Lower lobe of right lung (tissue), 2 donors: ENCODE results near the gene CATSPER3. TPM values are rescaled to one million over a fixed set of nuclear protein-coding genes. Genes with fewer than 3 reads are reported as not detected.

Source experiments
- ATAC-seq, 2 donors: fragments of 200-7000 bp; cut with Tn5 transposase; one replicate each; pipeline ENCODE4 v1.9.1; 2020 to 2022; ENCODE audit warnings: mild to moderate bottlenecking in 2 of 2, moderate library complexity in 2 of 2
- DNase-seq: peaks from one replicate; pipeline ENCODE4 v3.0.0-alpha.2; 2020
- H3K27ac ChIP-seq: fragments of 200-600 bp; one replicate; pipeline ENCODE4 v1.8.0; 2022
- H3K27me3 ChIP-seq: fragments of 200-600 bp; one replicate; pipeline ENCODE4 v1.8.0; 2022; ENCODE audit warnings: low read depth
- H3K36me3 ChIP-seq: fragments of 200-600 bp; one replicate; pipeline ENCODE4 v1.8.0; 2022; ENCODE audit warnings: mild to moderate bottlenecking
- H3K4me1 ChIP-seq: fragments of 200-600 bp; one replicate; pipeline ENCODE4 v1.8.0; 2022
- H3K4me3 ChIP-seq: fragments of 200-600 bp; one replicate; pipeline ENCODE4 v1.8.0; 2022; ENCODE audit warnings: mild to moderate bottlenecking
- H3K9me3 ChIP-seq: fragments of 200-600 bp; one replicate; pipeline ENCODE4 v1.8.0; 2022
- intact Hi-C: fragments of 100-400 bp; cut with DNase I; formaldehyde crosslinking; loops from one replicate; pipeline ENCODE4 v1.11.0; 2022
- total RNA-seq: library from RNA; stranded (reverse); fragmentation: NEBNext Ultra II Directional; extraction: Animal tissue kit (Norgen Biotek cat#: 25700); gene quantifications from one replicate; pipeline ENCODE4 v1.2.1, GENCODE V29; 2021
- TF ChIP-seq, protein P1 (sequence below): fragments of 200-600 bp; IDR thresholded peaks from one replicate; pipeline ENCODE4 v1.8.0; 2022; ENCODE audit warnings: antibody characterized with exemption, mild to moderate bottlenecking
- donor health status: DM: no; HTN: yes; CAD: no; lungs with severe emphysema.

Gene CATSPER3
- total RNA-seq, 1 donor from 2014 or later = 0.68 TPM

DNA sequence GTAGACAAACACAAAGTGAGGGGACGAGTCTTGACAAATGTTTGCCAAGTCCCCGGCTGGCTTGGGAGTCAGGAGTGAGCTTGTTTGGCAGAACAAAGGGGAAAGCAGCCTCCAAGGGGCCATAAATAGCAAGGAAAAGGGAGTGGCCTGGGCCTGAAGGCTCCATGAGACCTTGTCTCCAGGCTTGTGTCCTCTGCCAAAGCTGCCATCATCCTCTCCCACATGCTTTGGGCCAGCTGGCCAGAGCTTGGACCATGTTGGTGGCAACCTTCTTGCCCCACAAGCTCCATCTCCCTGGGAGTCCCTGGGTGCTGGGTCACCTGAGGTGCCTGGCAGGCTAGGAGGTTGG, 79.6 kb downstream of the CATSPER3 start:
- Histone ChIP-seq H3K4me1 (no peaks in the 10 kb centered on the region), H3K27me3 (peaks cover 95% of the 10 kb centered on the region), H3K27ac (no peak overlapping the region), H3K4me3 (no peak overlapping the region), H3K36me3 (no peaks in the 10 kb centered on the region), H3K9me3 (no peaks in the 10 kb centered on the region)
- TF ChIP-seq, protein P1, sequence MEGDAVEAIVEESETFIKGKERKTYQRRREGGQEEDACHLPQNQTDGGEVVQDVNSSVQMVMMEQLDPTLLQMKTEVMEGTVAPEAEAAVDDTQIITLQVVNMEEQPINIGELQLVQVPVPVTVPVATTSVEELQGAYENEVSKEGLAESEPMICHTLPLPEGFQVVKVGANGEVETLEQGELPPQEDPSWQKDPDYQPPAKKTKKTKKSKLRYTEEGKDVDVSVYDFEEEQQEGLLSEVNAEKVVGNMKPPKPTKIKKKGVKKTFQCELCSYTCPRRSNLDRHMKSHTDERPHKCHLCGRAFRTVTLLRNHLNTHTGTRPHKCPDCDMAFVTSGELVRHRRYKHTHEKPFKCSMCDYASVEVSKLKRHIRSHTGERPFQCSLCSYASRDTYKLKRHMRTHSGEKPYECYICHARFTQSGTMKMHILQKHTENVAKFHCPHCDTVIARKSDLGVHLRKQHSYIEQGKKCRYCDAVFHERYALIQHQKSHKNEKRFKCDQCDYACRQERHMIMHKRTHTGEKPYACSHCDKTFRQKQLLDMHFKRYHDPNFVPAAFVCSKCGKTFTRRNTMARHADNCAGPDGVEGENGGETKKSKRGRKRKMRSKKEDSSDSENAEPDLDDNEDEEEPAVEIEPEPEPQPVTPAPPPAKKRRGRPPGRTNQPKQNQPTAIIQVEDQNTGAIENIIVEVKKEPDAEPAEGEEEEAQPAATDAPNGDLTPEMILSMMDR = no peak
- peak; percentile 12 for DNase-seq
- intact Hi-C loops = no loop called here
- no peak for ATAC-seq

DNA sequence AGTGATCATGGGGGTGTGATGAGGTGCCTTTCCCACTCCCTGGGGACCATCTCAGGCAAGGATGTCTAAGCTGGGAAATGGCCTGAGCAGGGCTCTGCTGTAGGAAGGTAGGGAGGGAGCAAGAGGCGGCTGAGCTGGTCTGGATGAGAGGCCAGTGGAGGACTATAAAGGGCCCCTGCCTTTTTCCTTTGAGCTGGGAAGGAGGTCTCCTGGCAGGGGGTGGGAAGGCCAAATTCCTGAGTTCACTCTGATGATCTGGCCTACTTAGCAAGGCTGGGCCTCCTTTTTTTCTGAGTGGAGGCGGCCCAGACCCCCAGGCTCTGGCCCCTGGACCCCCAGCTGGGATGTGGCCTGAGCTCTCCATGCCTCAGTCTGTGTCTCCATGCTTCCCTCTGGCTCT, 80.6 kb downstream of the CATSPER3 start:
- Histone ChIP-seq H3K4me3 (no peak overlapping the region), H3K27ac (no peak overlapping the region), H3K4me1 (no peaks in the 10 kb centered on the region), H3K36me3 (no peaks in the 10 kb centered on the region), H3K27me3 (peaks cover 94% of the 10 kb centered on the region), H3K9me3 (no peaks in the 10 kb centered on the region)
- ATAC-seq = no peak
- no peak for DNase-seq
- TF ChIP-seq, protein P1 = no peak
- intact Hi-C loops = no loop called here

DNA sequence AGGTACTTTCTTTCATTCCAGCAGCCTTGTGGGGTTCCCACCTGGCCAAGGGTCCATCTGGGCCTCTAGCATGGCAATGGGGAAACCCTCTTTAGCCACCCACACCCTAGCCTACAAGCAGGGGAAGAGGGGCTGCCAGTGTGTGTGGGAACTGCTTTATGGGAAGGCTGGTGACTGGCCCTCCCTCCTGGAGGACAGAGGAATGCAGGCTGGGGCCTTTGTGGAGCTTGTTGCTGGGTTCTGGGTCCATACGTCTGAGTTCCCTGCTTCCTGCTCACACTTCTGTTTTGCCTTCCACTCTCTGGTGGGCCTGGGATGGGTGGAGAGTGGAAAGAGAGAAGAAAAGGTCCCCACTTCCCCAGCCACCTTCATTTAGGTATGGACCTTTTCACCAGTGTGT, 81.2 kb downstream of the CATSPER3 start:
- intact Hi-C loops = no loop called here
- Histone ChIP-seq H3K4me3 (no peak overlapping the region), H3K4me1 (no peaks in the 10 kb centered on the region), H3K9me3 (no peaks in the 10 kb centered on the region), H3K36me3 (no peaks in the 10 kb centered on the region), H3K27me3 (peaks cover 94% of the 10 kb centered on the region), H3K27ac (no peak overlapping the region)
- ATAC-seq (no peak), DNase-seq (no peak)
- TF ChIP-seq, protein P1 = no peak

DNA sequence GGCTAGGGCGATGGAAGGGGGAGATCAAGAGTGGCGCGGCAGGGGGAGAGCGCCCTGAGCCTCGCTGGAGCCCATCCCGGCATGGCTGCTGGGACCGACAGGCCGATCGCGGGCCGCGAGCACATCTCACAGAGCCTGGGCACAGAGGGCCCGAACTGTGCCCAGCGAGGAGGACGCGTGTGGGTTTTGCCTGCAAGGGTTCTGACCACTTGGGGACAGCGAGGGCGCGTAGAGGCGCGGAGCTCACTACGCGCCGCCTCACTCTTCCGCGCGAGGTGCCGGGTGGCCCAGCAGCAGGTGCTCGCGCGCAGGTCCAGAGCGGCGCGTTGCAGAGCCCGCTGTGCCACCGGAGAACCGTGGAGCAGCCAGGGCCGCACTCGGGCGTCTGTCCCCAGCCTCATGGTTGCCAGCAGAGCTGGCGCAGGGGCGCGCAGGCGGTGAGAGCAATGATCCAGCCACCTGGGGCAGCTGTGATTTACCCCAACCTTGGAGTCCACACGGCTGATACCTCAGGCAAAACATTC, 82.6 kb downstream of the CATSPER3 start:
- TF ChIP-seq, protein P1 = no peak
- intact Hi-C loops = no loop called here
- Histone ChIP-seq H3K4me3 (no peak overlapping the region), H3K27me3 (peaks cover 88% of the 10 kb centered on the region), H3K4me1 (no peaks in the 10 kb centered on the region), H3K9me3 (no peaks in the 10 kb centered on the region), H3K27ac (no peak overlapping the region), H3K36me3 (no peaks in the 10 kb centered on the region)
- DNase-seq (peak; percentile 37), ATAC-seq (no peak)

DNA sequence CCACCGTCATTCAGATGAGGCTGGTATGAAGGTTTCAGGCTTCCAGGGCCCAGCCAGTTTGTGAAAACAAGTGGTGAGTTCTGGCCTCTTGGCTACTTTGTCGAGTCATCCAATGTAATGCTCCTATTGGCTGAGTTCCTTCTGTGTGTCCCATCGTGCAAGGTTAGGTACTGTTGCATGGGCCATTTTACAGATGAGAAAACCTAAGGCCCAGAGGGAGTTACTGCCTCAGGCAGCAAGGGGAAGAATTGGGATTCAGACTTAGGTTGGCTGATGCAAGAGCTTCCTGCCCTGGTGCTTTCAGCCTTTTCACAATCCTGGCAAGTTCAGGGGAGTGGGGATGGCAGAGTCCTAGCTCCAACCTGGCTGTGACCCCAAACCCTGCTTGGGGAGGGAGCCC, 83.7 kb downstream of the CATSPER3 start:
- H3K27ac ChIP-seq = no peak overlapping the region
- no peak overlapping the region for H3K4me3 ChIP-seq
- ATAC-seq (no peak), DNase-seq (no peak)
- no peaks in the 10 kb centered on the region for H3K36me3 ChIP-seq
- TF ChIP-seq, protein P1 = no peak
- no peaks in the 10 kb centered on the region for H3K9me3 ChIP-seq
- no peaks in the 10 kb centered on the region for H3K4me1 ChIP-seq
- intact Hi-C loops = no loop called here
- peaks cover 77% of the 10 kb centered on the region for H3K27me3 ChIP-seq

DNA sequence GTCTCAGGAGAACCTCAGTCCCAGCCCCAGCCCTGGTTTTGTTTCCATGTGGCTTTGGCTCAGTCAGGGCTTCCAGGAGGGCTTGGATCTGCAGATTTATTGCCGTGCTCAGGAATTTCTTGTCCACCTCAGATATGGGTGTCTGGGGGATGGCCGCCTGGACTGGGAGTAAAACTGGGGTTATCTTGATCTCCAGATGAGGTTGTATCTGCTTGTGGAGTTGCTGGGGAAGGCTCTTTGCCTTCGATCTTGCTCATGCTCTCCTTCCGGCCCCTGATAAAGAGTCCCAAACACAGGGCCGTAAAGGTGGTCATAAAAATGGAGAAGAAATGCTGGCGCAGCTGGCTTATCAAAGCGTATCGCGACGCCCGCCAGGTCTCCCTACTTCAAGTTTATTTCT, 84.2 kb downstream of the CATSPER3 start:
- intact Hi-C loops = no loop called here
- TF ChIP-seq, protein P1 = no peak
- DNase-seq (no peak), ATAC-seq (no peak)
- no peaks in the 10 kb centered on the region for H3K9me3 ChIP-seq
- no peaks in the 10 kb centered on the region for H3K4me1 ChIP-seq
- H3K27ac ChIP-seq = no peak overlapping the region
- no peaks in the 10 kb centered on the region for H3K36me3 ChIP-seq
- no peak overlapping the region for H3K4me3 ChIP-seq
- peaks cover 72% of the 10 kb centered on the region for H3K27me3 ChIP-seq
